ENCODE measurements around the gene SDK1.
"Not testable (repeated sequence)": the region's sequence is repeated elsewhere in the genome, so short reads cannot be mapped to it uniquely, and the experiment has no call there.

The SDK1 gene

DNA sequence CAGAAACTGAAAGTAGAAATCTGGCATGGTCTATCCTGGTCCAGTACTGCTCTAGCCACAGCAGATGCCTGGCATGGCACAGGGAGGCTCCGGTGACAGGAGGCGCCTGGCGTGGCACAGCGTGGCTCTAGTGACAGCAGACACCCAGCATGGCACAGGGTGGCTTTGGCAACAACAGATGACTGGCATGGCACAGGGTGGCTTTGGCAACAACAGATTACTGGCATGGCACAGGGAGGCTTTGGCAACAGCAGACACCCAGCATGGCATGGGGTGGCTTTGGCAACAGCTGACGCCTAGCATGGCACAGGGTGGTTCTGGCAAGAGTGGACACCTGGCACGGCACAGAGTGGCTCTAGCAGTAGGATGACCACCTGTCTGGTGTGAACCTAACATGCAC is 900.5 kb downstream of the SDK1 start:
- no peak for DNase-seq (ENCODE audit: low read depth in 2 of 2)

- no peak for DNase-seq (ENCODE audit: low read depth in 2 of 2)
Measured at GRCh38 chr7:4202154-4202736, 901.2 kb downstream of the SDK1 start.

DNA sequence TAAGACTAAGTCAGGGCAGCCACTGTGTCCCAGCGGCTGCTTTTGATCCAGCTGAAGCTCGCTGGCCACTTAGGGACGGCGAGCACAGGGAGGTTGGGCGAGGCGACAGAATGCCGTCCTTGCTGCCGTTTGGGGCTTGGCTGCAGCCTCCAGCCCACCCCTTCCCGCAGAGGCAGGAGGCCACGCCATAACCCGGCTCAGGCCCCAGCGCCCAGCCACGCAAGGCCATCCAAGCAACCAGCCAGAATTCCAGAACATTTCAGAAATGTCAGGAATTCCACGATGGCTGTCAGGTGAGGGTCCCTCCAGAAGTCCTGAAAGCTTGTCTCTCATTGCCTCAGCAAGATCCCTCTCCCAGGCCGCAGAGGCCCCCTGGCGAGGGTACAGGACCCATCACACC is 901.9 kb downstream of the SDK1 start:
- no peak for DNase-seq (ENCODE audit: low read depth in 2 of 2)

GRCh38 chr7:4203626-4204512 is 902.8 kb downstream of the SDK1 start:
- no peak for DNase-seq (ENCODE audit: low read depth in 2 of 2)

DNA sequence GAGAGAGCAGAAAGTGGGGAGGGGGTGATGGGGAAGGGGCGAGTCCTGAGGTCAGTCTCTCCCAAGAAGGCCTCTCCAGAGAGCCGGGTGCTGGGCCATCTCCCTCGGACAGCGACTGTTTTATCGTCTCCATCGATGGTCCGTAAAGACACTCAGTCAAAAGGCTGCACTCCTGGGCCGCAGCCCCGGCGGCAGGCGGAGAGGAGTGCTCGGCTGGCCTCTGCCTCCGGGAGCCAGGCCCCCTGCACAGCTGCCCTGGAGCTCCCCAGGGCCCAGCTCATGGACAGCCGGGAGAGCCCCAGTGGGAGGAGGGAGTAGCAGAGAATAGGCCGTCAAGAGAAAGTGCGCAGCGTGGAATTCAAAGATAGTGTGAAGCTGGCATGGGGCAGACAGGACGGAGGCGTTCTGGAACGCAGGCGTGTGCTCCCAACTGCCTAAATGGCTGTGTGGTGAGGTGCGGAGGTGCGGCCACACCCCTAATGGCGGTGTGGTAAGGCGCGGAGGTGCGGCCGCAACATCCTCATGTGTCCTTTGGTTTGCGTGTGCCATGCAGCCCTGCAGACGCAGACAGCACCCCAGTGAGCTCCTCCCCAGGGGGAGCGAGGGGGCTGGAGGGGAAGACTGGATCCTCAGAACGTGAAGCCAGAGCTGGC is 903.6 kb downstream of the SDK1 start:
- no peak for DNase-seq (ENCODE audit: low read depth in 2 of 2)

- DNase-seq (ENCODE audit: low read depth in 2 of 2): no peak
Measured at GRCh38 chr7:4205828-4206227, 904.8 kb downstream of the SDK1 start.

GRCh38 chr7:4207011-4207410 is 906.0 kb downstream of the SDK1 start:
- DNase-seq (ENCODE audit: low read depth in 2 of 2): no peak

GRCh38 chr7:4208086-4208485 is 907.0 kb downstream of the SDK1 start:
- no peak for DNase-seq (ENCODE audit: low read depth in 2 of 2)

DNA sequence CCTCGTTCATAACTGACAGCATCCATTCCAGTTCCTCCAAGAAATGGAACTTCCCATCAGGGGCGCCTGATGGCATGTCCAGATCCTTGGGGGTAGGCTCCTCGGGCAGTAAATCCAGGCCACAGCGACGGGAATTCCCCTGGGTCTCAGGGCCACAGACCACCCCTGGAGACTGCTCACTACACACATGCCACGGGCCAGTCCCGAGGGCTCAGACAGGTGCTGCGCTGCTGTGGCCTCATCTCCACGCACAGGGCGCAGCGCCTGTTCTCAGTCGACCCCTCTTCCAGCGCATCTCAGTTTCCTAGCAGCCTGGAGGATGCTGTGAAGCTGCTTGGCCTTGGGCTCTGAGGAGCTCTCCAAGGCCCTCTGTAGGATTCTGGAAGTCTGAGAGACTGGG is 907.5 kb downstream of the SDK1 start:
- no peak for DNase-seq (ENCODE audit: low read depth in 2 of 2)

GRCh38 chr7:4209126-4209525 is 908.1 kb downstream of the SDK1 start:
- no peak for DNase-seq (ENCODE audit: low read depth in 2 of 2)

- no peak for DNase-seq (ENCODE audit: low read depth in 2 of 2)
Measured at GRCh38 chr7:4209966-4210365, 908.9 kb downstream of the SDK1 start.

- DNase-seq (ENCODE audit: low read depth in 2 of 2): no peak
Measured at GRCh38 chr7:4210821-4211220, 909.8 kb downstream of the SDK1 start.

GRCh38 chr7:4211261-4211660 is 910.2 kb downstream of the SDK1 start:
- no peak for DNase-seq (ENCODE audit: low read depth in 2 of 2)

DNA sequence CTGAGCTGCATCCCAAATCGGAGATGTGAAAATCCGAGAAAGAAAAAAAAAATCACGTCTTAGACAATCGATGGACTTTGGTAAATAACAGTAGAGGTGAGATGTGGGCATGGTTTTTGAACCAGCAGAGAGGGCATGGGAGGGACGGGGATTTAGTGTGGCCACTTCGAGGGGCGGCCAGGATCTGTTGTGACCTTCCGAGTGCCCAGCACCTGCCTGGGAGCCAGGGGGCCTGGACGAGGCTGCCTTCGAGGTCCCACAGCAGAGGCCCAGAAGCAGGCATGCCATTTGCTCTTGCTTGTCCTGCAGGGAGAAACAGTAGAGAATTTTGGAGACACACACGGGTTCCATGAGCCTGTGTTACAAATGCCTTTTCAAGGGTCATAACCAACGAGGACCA is 911.3 kb downstream of the SDK1 start:
- no peak for DNase-seq (ENCODE audit: low read depth in 2 of 2)

GRCh38 chr7:4214291-4215155 is 913.5 kb downstream of the SDK1 start:
- DNase-seq (ENCODE audit: low read depth in 2 of 2): no peak

DNA sequence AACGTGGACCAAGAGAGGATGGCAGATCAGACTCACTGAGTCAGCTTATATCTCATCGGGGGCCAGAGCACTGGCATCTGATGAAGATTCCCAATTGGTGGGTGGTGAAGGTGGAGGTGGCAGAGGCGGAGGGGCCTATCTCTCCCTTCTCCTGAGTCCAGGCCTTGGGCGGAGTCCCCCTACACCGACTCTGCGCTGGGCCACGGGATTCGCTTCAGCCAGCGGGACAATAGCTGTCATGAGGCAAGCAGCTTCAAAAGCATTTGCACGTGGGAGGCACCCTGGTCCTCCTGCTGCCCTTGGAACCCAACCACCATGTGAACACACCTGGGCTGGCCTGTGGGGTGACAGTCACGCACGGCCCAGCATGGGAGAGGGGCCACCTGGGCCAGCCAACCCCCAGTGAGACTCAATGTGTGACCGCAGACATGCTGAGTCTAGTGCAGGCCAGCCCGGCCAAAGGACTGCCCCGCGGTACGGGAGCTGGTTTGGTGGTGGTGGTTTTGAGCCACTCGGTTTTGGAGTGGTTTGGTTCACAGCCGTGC is 914.2 kb downstream of the SDK1 start:
- no peak for DNase-seq (ENCODE audit: low read depth in 2 of 2)

- no peak for DNase-seq (ENCODE audit: low read depth in 2 of 2)
Measured at GRCh38 chr7:4216016-4216415, 915.0 kb downstream of the SDK1 start.

- not testable (repeated sequence) for DNase-seq (ENCODE audit: low read depth in 2 of 2)
Measured at GRCh38 chr7:4217126-4217660, 916.1 kb downstream of the SDK1 start.

GRCh38 chr7:4218481-4218880 is 917.4 kb downstream of the SDK1 start:
- DNase-seq (ENCODE audit: low read depth in 2 of 2): no peak

GRCh38 chr7:4220011-4220410 is 919.0 kb downstream of the SDK1 start:
- no peak for DNase-seq (ENCODE audit: low read depth in 2 of 2)

DNA sequence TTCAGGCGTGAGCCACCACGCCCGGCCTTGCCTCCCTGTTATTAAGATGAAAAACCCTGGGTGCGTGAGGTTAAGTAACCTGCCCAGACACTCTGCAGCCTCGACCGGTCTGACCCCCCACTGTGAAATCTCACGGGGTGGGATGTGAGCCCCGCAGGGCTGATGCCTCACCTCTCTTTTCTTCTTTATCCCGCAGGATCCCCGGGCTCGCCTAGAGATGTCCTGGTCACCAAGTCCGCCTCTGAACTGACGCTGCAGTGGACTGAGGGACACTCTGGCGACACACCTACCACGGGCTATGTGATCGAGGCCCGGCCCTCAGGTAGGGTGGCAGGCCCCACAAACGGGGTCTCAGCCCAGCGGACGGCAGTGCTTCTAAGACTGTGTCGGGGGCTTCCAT is 920.0 kb downstream of the SDK1 start:
- DNase-seq (ENCODE audit: low read depth in 2 of 2): no peak
